HEK293 (cell line): Measurements from ENCODE around the gene ODF2.

Experiments
- GLIS2 ChIP-seq: fragments of 450-650 bp; formaldehyde crosslinking; IDR thresholded peaks from 2 replicates; pipeline ENCODE4 v1.5.1; 2016; ENCODE audit warnings: missing biosample characterization, missing genetic modification characterization
- OSR2 ChIP-seq: fragments of 450-650 bp; formaldehyde crosslinking; IDR thresholded peaks from 2 replicates; pipeline ENCODE4 v1.5.1; 2016; ENCODE audit warnings: missing biosample characterization, missing genetic modification characterization
- PATZ1 ChIP-seq: fragments of 450-650 bp; formaldehyde crosslinking; IDR thresholded peaks from 2 replicates; pipeline ENCODE4 v1.5.1; 2016; ENCODE audit warnings: missing biosample characterization, missing genetic modification characterization
- PRDM2 ChIP-seq: fragments of 450-650 bp; formaldehyde crosslinking; IDR thresholded peaks from 2 replicates; pipeline ENCODE4 v1.5.1; 2016; ENCODE audit warnings: missing biosample characterization, missing genetic modification characterization, borderline replicate concordance
- SP3 ChIP-seq: fragments of 450-650 bp; formaldehyde crosslinking; IDR thresholded peaks from 2 replicates; pipeline ENCODE4 v1.5.1; 2016; ENCODE audit warnings: missing biosample characterization, missing genetic modification characterization
- YY1 ChIP-seq: fragments of 450-650 bp; formaldehyde crosslinking; IDR thresholded peaks from 2 replicates; pipeline ENCODE4 v1.5.1; 2018; ENCODE audit warnings: missing biosample characterization, missing genetic modification characterization
- ZNF184 ChIP-seq: fragments of 450-650 bp; IDR thresholded peaks from 2 replicates; pipeline ENCODE4 v1.5.1; 2018; ENCODE audit warnings: missing biosample characterization, mild to moderate bottlenecking, missing genetic modification characterization
- ZNF239 ChIP-seq: fragments of 450-650 bp; formaldehyde crosslinking; IDR thresholded peaks from 2 replicates; pipeline ENCODE4 v1.5.1; 2016; ENCODE audit warnings: missing biosample characterization, missing genetic modification characterization
- ZNF266 ChIP-seq: fragments of 450-650 bp; formaldehyde crosslinking; IDR thresholded peaks from 2 replicates; pipeline ENCODE4 v1.5.1; 2016; ENCODE audit warnings: missing biosample characterization, missing genetic modification characterization, low read depth
- ZNF280C ChIP-seq: fragments of 450-650 bp; formaldehyde crosslinking; IDR thresholded peaks from 2 replicates; pipeline ENCODE4 v1.5.1; 2016; ENCODE audit warnings: missing biosample characterization, missing genetic modification characterization
- ZNF280D ChIP-seq: fragments of 450-650 bp; formaldehyde crosslinking; IDR thresholded peaks from 2 replicates; pipeline ENCODE4 v1.5.1; 2016; ENCODE audit warnings: missing biosample characterization, missing genetic modification characterization
- ZNF488 ChIP-seq: fragments of 450-650 bp; formaldehyde crosslinking; IDR thresholded peaks from 2 replicates; pipeline ENCODE4 v1.5.1; 2016; ENCODE audit warnings: missing biosample characterization, missing genetic modification characterization
- ZNF580 ChIP-seq: fragments of 450-650 bp; formaldehyde crosslinking; IDR thresholded peaks from 2 replicates; pipeline ENCODE4 v1.5.1; 2016; ENCODE audit warnings: missing biosample characterization, missing genetic modification characterization
- ZNF596 ChIP-seq: fragments of 450-650 bp; IDR thresholded peaks from 2 replicates; pipeline ENCODE4 v1.5.0; 2018; ENCODE audit warnings: missing biosample characterization, mild to moderate bottlenecking, missing genetic modification characterization, moderate library complexity
- ZNF639 ChIP-seq: fragments of 450-650 bp; formaldehyde crosslinking; IDR thresholded peaks from 2 replicates; pipeline ENCODE4 v1.5.1; 2016; ENCODE audit warnings: missing biosample characterization, missing genetic modification characterization
- ZNF670 ChIP-seq: fragments of 450-650 bp; formaldehyde crosslinking; IDR thresholded peaks from 2 replicates; pipeline ENCODE4 v1.5.1; 2016; ENCODE audit warnings: missing biosample characterization, missing genetic modification characterization, low read depth
- ZNF704 ChIP-seq: fragments of 450-650 bp; formaldehyde crosslinking; IDR thresholded peaks from 2 replicates; pipeline ENCODE4 v1.5.1; 2016; ENCODE audit warnings: missing biosample characterization, missing genetic modification characterization
- ZNF776 ChIP-seq: fragments of 450-650 bp; formaldehyde crosslinking; IDR thresholded peaks from 2 replicates; pipeline ENCODE4 v1.5.0; 2017; ENCODE audit warnings: missing biosample characterization, missing genetic modification characterization, borderline replicate concordance
- ZNF785 ChIP-seq: fragments of 450-650 bp; formaldehyde crosslinking; IDR thresholded peaks from 2 replicates; pipeline ENCODE4 v1.5.1; 2016; ENCODE audit warnings: missing biosample characterization, missing genetic modification characterization
- ZSCAN4 ChIP-seq: fragments of 450-650 bp; formaldehyde crosslinking; IDR thresholded peaks from 2 replicates; pipeline ENCODE4 v1.5.1; 2017; ENCODE audit warnings: missing biosample characterization, missing genetic modification characterization

The ODF2 gene

GRCh38 chr9:128420060-128420650 is 35.7 kb upstream of the ODF2 start (continued):
- TF ChIP-seq ZNF280D (tag by site-specific recombination) (no peak), ZNF266 (no peak), GLIS2 (tag by site-specific recombination) (peak; percentile 97), ZNF596 (tag by site-specific recombination) (no peak), YY1 (tag by site-specific recombination) (no peak), SP3 (tag by site-specific recombination) (peak; percentile 45; the same call in 1 of the 2 replicates), ZNF580 (tag by site-specific recombination) (no peak), PRDM2 (tag by site-specific recombination) (no peak), ZNF488 (tag by site-specific recombination) (no peak), ZNF704 (tag by site-specific recombination) (no peak), ZNF670 (no peak), ZNF280C (tag by site-specific recombination) (no peak), ZNF776 (tag by site-specific recombination) (no peak), ZNF639 (tag by site-specific recombination) (0 out of 2 replicates have a peak, but pooled peaks have one; percentile 17), PATZ1 (tag by site-specific recombination) (peak; percentile 77), ZNF239 (tag by site-specific recombination) (no peak), ZNF184 (tag by site-specific recombination) (no peak), ZSCAN4 (tag by site-specific recombination) (no peak), ZNF785 (no peak), OSR2 (tag by site-specific recombination) (0 out of 2 replicates have a peak, but pooled peaks have one; percentile 9)
